GM12892 (cell line): Measurements from ENCODE around the gene ADARB2.

ENCODE experiments used
- DNase-seq: peaks from one replicate; pipeline ENCODE4 v3.0.0; 2011; ENCODE audit not compliant: insufficient read length
- FAIRE-seq: peaks from 2 replicates; lab custom pipeline; 2011; peaks lifted over from hg19 to GRCh38; lab: Jason Lieb, UNC
- POLR2A ChIP-seq: IDR thresholded peaks from 2 replicates; pipeline ENCODE4 v1.6.1; 2011; ENCODE audit warnings: low read depth, low read length, control low read depth
- POLR2AphosphoS5 ChIP-seq: IDR thresholded peaks from 2 replicates; pipeline ENCODE4 v1.6.1; 2011; ENCODE audit warnings: low read depth, low read length, control low read depth
- TAF1 ChIP-seq: IDR thresholded peaks from 2 replicates; pipeline ENCODE4 v1.6.1; 2011; ENCODE audit warnings: low read depth, mild to moderate bottlenecking, control low read depth, low read length, borderline replicate concordance

ADARB2 gene

GRCh38 chr10:1390200-1390599, 347.1 kb downstream of the ADARB2 start:
- FAIRE-seq (no peak), DNase-seq (no peak)
- TF ChIP-seq POLR2A (no peak), POLR2AphosphoS5 (no peak), TAF1 (no peak)

GRCh38 chr10:1384026-1384425, 353.3 kb downstream of the ADARB2 start:
- DNase-seq, result no peak
- TF ChIP-seq POLR2A, result no peak
- TF ChIP-seq TAF1, result no peak
- no peak for TF ChIP-seq POLR2AphosphoS5

GRCh38 chr10:1382711-1383110, 354.6 kb downstream of the ADARB2 start:
- DNase-seq (no peak), FAIRE-seq (no peak)
- no peak for TF ChIP-seq POLR2AphosphoS5
- TF ChIP-seq TAF1, result no peak
- TF ChIP-seq POLR2A, result no peak

More at GRCh38 chr10:1384026-1384425, 353.3 kb downstream of the ADARB2 start:
- no peak for FAIRE-seq

GRCh38 chr10:1381339-1381738, 356.0 kb downstream of the ADARB2 start:
- DNase-seq (no peak), FAIRE-seq (no peak)
- TF ChIP-seq TAF1 (no peak), POLR2AphosphoS5 (no peak), POLR2A (no peak)

GRCh38 chr10:1380088-1380671, 357.1 kb downstream of the ADARB2 start:
- no peak for TF ChIP-seq TAF1
- DNase-seq, result no peak
- FAIRE-seq, result no peak

- FAIRE-seq, result no peak
- TF ChIP-seq POLR2A, result no peak
- TF ChIP-seq TAF1, result no peak
- TF ChIP-seq POLR2AphosphoS5, result no peak
- DNase-seq, result no peak
These were observed 357.7 kb downstream of the ADARB2 start for GRCh38 chr10:1379601-1380000.

GRCh38 chr10:1378473-1378872, 358.9 kb downstream of the ADARB2 start:
- FAIRE-seq (no peak), DNase-seq (no peak)
- TF ChIP-seq POLR2A (no peak), POLR2AphosphoS5 (no peak), TAF1 (no peak)

- no peak for TF ChIP-seq POLR2AphosphoS5
- TF ChIP-seq TAF1, result no peak
- no peak for TF ChIP-seq POLR2A
- DNase-seq, result no peak
- no peak for FAIRE-seq
These were observed 359.5 kb downstream of the ADARB2 start for GRCh38 chr10:1377740-1378397.

GRCh38 chr10:1377231-1377630, 360.1 kb downstream of the ADARB2 start:
- TF ChIP-seq TAF1 (no peak), POLR2AphosphoS5 (no peak), POLR2A (no peak)
- FAIRE-seq (no peak), DNase-seq (no peak)

- no peak for TF ChIP-seq TAF1
- FAIRE-seq (no peak), DNase-seq (no peak)
These were observed 360.9 kb downstream of the ADARB2 start for GRCh38 chr10:1376384-1376945.

GRCh38 chr10:1375346-1376170, 361.8 kb downstream of the ADARB2 start:
- FAIRE-seq, result no peak
- no peak for DNase-seq
- TF ChIP-seq POLR2AphosphoS5 (no peak), POLR2A (no peak), TAF1 (no peak)
